Caco-2 (cell line): Measurements from ENCODE around the gene EEIG2. TPM values are rescaled to one million over a fixed set of nuclear protein-coding genes. Genes with fewer than 3 reads are reported as not detected.
"Not testable (repeated sequence)": the region's sequence is repeated elsewhere in the genome, so short reads cannot be mapped to it uniquely, and the experiment has no call there.

Experiments
- BruUV-seq: library from RNA; stranded (reverse); fragments of 400-500 nt; replicated peaks from 2 replicates; lab custom pipeline; 2021; lab: Mats Ljungman, UMichigan
- CTCF ChIA-PET: fragments of 300-600 bp; sonication (Branson Sonifier 250); formaldehyde crosslinking; loops from one replicate; lab custom pipeline; 2022; ENCODE audit warnings: antibody characterized with exemption; lab: Charles Lee
- POLR2A ChIA-PET: fragments of 300-600 bp; sonication (Branson Sonifier 250); formaldehyde crosslinking; loops from one replicate; lab custom pipeline; 2022; ENCODE audit warnings: antibody characterized with exemption; lab: Charles Lee
- DNase-seq, 2 experiments: peaks; one replicate each; pipeline versions ENCODE4 v3.0.0 to v3.0.0-alpha.2; 2020 to 2022
- H3K27me3 ChIP-seq: replicated peaks from 2 replicates; pipeline ENCODE4 v1.6.0; 2011; ENCODE audit warnings: low read length; ENCODE audit not compliant: control insufficient read depth, insufficient read depth
- H3K36me3 ChIP-seq: 2 replicates; pipeline ENCODE4 v1.5.1; 2011; ENCODE audit warnings: low read length; ENCODE audit not compliant: control insufficient read depth, insufficient read depth
- H3K4me1 ChIP-seq: fragments of 250-450 bp; sonication (Bioruptor Pico); 2 replicates; pipeline ENCODE4 v1.5.1; 2020; ENCODE audit warnings: mild to moderate bottlenecking
- H3K4me3 ChIP-seq: 2 replicates; pipeline ENCODE4 v1.5.1; 2011; ENCODE audit warnings: low read depth, mild to moderate bottlenecking, control low read depth, low read length
- H3K9me3 ChIP-seq: fragments of 250-450 bp; sonication (Bioruptor Pico); 2 replicates; pipeline ENCODE4 v1.5.1; 2020; ENCODE audit warnings: mild to moderate bottlenecking, moderate library complexity
- H3K27ac Mint-ChIP-seq: one replicate; pipeline ENCODE4 v1.8.0; 2022; ENCODE audit warnings: mixed read lengths; ENCODE audit not compliant: unreplicated experiment
- H3K27me3 Mint-ChIP-seq: one replicate; pipeline ENCODE4 v1.8.0; 2022; ENCODE audit warnings: mixed read lengths; ENCODE audit not compliant: insufficient read depth, unreplicated experiment
- H3K36me3 Mint-ChIP-seq: one replicate; pipeline ENCODE4 v1.8.0; 2022; ENCODE audit warnings: mild to moderate bottlenecking, mixed read lengths; ENCODE audit not compliant: insufficient read depth, unreplicated experiment
- H3K4me1 Mint-ChIP-seq: one replicate; pipeline ENCODE4 v1.8.0; 2022; ENCODE audit warnings: low read depth, mixed read lengths; ENCODE audit not compliant: unreplicated experiment
- H3K4me3 Mint-ChIP-seq: one replicate; pipeline ENCODE4 v1.8.0; 2022; ENCODE audit warnings: mild to moderate bottlenecking, moderate library complexity, mixed read lengths; ENCODE audit not compliant: unreplicated experiment
- H3K9me3 Mint-ChIP-seq: one replicate; pipeline ENCODE4 v1.8.0; 2022; ENCODE audit warnings: mixed read lengths; ENCODE audit not compliant: unreplicated experiment
- intact Hi-C: fragments of 100-400 bp; cut with micrococcal nuclease; formaldehyde crosslinking; loops from one replicate; pipeline ENCODE4 v1.10.0; 2022; ENCODE audit not compliant: unreplicated experiment
- total RNA-seq: library from RNA; stranded (reverse); gene quantifications from 2 replicates; pipeline ENCODE4 v1.2.3, GENCODE V29; 2022
- TF ChIP-seq, protein P1 (sequence below), 2 experiments: fragments of 200-600 bp in 1 of 2; IDR thresholded peaks; 1 replicate in 1 of 2; 2 replicates in 1 of 2; pipeline versions ENCODE4 v1.5.1 to v1.8.0; 2011 to 2022; ENCODE audit warnings: antibody characterized with exemption in 1 of 2, control low read depth in 1 of 2, inconsistent platforms in 1 of 2, low read depth in 1 of 2, low read length in 1 of 2, mild to moderate bottlenecking in 1 of 2, moderate library complexity in 1 of 2; ENCODE audit not compliant: insufficient read depth in 1 of 2, severe bottlenecking in 1 of 2, unreplicated experiment in 1 of 2

Gene EEIG2
- total RNA-seq, 1 experiment from 2014 or later: 3.1 TPM

DNA sequence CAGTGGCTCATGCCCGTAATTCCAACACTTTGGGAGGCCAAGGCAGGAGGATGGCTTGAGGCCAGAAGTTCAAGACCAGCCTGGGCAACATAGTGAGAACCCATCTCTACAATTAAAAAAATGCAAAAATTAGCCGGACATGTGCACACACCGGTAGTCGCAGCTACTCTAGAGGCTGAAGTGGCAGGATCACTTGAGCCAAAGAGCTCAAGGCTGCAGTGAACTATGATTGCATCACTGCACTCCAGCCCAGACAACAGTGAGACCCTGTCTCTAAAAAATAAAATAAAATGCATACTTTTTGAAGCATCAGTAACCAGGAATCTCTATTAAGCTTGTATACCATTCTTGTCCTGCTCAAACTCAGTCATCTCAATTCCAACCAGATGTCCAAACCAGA lies 27.2 kb upstream of the EEIG2 start:
- Mint-ChIP-seq H3K27ac (no peak overlapping the region), H3K27me3 (peaks cover 3% of the 10 kb centered on the region), H3K4me3 (no peak overlapping the region), H3K4me1 (peaks cover 14% of the 10 kb centered on the region), H3K36me3 (no peaks in the 10 kb centered on the region), H3K9me3 (peaks cover 8% of the 10 kb centered on the region)
- POLR2A ChIA-PET: no interaction called here
- Histone ChIP-seq H3K9me3 (no peaks in the 10 kb centered on the region), H3K4me1 (peaks cover 3% of the 10 kb centered on the region; the same call in 1 of the 2 replicates), H3K4me3 (no peak overlapping the region), H3K36me3 (no peaks in the 10 kb centered on the region), H3K27me3 (no peaks in the 10 kb centered on the region)
- CTCF ChIA-PET: no interaction called here
- TF ChIP-seq, protein P1, sequence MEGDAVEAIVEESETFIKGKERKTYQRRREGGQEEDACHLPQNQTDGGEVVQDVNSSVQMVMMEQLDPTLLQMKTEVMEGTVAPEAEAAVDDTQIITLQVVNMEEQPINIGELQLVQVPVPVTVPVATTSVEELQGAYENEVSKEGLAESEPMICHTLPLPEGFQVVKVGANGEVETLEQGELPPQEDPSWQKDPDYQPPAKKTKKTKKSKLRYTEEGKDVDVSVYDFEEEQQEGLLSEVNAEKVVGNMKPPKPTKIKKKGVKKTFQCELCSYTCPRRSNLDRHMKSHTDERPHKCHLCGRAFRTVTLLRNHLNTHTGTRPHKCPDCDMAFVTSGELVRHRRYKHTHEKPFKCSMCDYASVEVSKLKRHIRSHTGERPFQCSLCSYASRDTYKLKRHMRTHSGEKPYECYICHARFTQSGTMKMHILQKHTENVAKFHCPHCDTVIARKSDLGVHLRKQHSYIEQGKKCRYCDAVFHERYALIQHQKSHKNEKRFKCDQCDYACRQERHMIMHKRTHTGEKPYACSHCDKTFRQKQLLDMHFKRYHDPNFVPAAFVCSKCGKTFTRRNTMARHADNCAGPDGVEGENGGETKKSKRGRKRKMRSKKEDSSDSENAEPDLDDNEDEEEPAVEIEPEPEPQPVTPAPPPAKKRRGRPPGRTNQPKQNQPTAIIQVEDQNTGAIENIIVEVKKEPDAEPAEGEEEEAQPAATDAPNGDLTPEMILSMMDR (IDR thresholded peaks at IDR 0.05; ENCODE audit: insufficient read depth in 1 of 2, low read depth in 1 of 2, low read length in 1 of 2, severe bottlenecking in 1 of 2, unreplicated experiment in 1 of 2): no peak
- intact Hi-C loops: no loop called here
- BruUV-seq: no TSS peak
- no peak for DNase-seq

DNA sequence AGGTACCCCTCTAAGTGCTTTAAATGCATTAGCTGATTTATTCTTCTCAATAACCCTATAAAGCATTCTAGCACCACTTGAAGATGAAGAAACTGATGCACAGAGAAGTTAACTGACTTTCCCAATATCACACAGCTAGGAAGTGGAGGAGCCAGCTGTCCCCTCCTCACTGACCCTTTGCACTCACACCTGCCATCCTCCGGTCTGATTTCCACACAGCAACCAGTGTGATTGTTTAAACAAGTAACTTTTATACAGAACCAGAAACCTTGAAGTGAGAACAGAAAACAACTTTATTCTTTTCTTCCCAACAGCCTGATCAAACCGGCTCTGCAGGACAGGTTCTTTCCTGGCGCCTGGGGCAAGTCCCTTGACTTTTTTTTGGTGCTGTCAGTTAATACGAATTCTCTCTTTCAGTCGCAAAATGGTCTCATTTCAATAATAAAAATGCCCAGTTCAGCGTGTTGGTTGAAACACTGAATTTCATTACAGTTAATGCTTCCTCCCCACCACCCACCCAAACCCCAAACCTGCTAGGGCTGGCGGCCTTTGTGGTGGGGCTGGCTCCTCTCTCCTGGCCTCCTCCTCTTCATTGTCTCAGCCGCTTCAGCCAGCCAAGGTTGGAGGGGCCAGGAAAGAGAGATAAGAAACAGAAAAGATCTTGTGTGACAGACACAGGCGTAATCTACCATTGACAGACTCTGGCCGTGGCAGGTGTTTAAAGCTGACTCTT lies 26.4 kb upstream of the EEIG2 start:
- no peak overlapping the region for H3K27ac Mint-ChIP-seq
- DNase-seq: peak in 1 of 2 experiments; percentile 2
- no peaks in the 10 kb centered on the region for H3K36me3 Mint-ChIP-seq
- peaks cover 8% of the 10 kb centered on the region for H3K9me3 Mint-ChIP-seq
- peaks cover 3% of the 10 kb centered on the region for H3K27me3 Mint-ChIP-seq
- peaks cover 3% of the 10 kb centered on the region; the same call in 1 of the 2 replicates for H3K4me1 ChIP-seq
- peaks cover 14% of the 10 kb centered on the region for H3K4me1 Mint-ChIP-seq
- H3K4me3 Mint-ChIP-seq: no peak overlapping the region
- no peaks in the 10 kb centered on the region for H3K27me3 ChIP-seq
- no peaks in the 10 kb centered on the region for H3K36me3 ChIP-seq
- no TSS peak for BruUV-seq
- CTCF ChIA-PET: interaction anchor here (0.7 kb wide), 1 partner anchor 603 kb away, joined by 4 read pairs; no protein-coding TSS in a partner anchor
- no peaks in the 10 kb centered on the region for H3K9me3 ChIP-seq
- POLR2A ChIA-PET: interaction anchor here (0.6 kb wide), 1 partner anchor 31 kb away, joined by 5 read pairs; no protein-coding TSS in a partner anchor
- intact Hi-C loops: no loop called here
- TF ChIP-seq, protein P1 (IDR thresholded peaks at IDR 0.05; ENCODE audit: insufficient read depth in 1 of 2, low read depth in 1 of 2, low read length in 1 of 2, severe bottlenecking in 1 of 2, unreplicated experiment in 1 of 2): no peak
- no peak overlapping the region for H3K4me3 ChIP-seq

DNA sequence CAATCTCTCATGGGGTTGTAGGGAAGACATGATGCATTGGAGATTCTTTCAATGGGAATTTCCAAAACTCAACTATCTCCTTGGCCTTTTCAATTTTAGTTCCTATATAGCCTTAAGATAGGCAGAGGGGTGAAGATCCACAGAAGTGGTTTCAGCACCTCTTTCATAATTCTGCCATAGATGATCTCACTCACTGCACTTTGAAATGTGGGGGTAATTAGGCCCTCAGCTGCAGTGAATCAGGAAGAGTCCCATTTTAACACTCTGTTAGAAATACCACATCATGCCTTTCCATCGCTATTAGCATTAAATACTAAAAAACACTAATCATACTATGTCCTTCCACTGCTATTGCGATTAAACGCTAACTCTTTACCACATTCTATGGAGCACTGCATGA lies 25.1 kb upstream of the EEIG2 start:
- Histone ChIP-seq H3K4me1 (peaks cover 3% of the 10 kb centered on the region; the same call in 1 of the 2 replicates), H3K27me3 (no peaks in the 10 kb centered on the region), H3K9me3 (no peaks in the 10 kb centered on the region), H3K36me3 (no peaks in the 10 kb centered on the region), H3K4me3 (no peak overlapping the region)
- H3K4me1 Mint-ChIP-seq: peaks cover 14% of the 10 kb centered on the region
- DNase-seq: no peak
- H3K27ac Mint-ChIP-seq: no peak overlapping the region
- peaks cover 8% of the 10 kb centered on the region for H3K9me3 Mint-ChIP-seq
- ChIA-PET CTCF (interaction anchor here (0.7 kb wide), 1 partner anchor 21 kb away, joined by 5 read pairs; no protein-coding TSS in a partner anchor), POLR2A (no interaction called here)
- H3K27me3 Mint-ChIP-seq: peaks cover 3% of the 10 kb centered on the region
- no peak overlapping the region for H3K4me3 Mint-ChIP-seq
- TF ChIP-seq, protein P1 (IDR thresholded peaks at IDR 0.05; ENCODE audit: insufficient read depth in 1 of 2, low read depth in 1 of 2, low read length in 1 of 2, severe bottlenecking in 1 of 2, unreplicated experiment in 1 of 2): no peak
- H3K36me3 Mint-ChIP-seq: no peaks in the 10 kb centered on the region
- BruUV-seq: no TSS peak
- intact Hi-C loops: no loop called here

DNA sequence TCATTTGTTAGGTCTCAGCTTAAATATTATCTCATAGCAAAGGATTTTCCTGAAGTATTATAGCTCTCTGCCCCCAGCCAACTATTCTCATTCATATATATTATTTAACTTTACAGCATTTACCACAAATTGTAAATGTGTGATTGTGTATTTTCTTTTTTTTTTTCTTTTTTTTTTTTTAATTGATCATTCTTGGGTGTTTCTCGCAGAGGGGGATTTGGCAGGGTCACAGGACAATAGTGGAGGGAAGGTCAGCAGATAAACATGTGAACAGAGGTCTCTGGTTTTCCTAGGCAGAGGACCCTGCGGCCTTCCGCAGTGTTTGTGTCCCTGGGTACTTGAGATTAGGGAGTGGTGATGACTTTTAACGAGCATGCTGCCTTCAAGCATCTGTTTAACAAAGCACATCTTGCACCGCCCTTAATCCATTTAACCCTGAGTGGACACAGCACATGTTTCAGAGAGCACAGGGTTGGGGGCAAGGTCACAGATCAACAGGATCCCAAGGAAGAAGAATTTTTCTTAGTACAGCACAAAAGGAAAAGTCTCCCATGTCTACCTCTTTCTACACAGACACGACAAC lies 24.5 kb upstream of the EEIG2 start:
- H3K4me3 Mint-ChIP-seq, BruUV-seq, H3K9me3 Mint-ChIP-seq, DNase-seq, H3K9me3 ChIP-seq, H3K27me3 Mint-ChIP-seq, H3K4me3 ChIP-seq, H3K4me1 ChIP-seq, H3K36me3 Mint-ChIP-seq, H3K27ac Mint-ChIP-seq, POLR2A ChIA-PET, H3K27me3 ChIP-seq, H3K36me3 ChIP-seq, intact Hi-C loops: not testable (repeated sequence)
- H3K4me1 Mint-ChIP-seq: peaks cover 14% of the 10 kb centered on the region
- CTCF ChIA-PET: interaction anchor here (0.7 kb wide), 1 partner anchor 22 kb away, joined by 5 read pairs; no protein-coding TSS in a partner anchor
